GM21825 (cell line): ENCODE measurements around the gene SLC6A19.

Experiments used
- ATAC-seq: cut with Tn5 transposase; IDR thresholded peaks from one replicate; pipeline ENCODE4 v1.9.1; 2021; ENCODE audit warnings: mild to moderate bottlenecking, moderate library complexity; ENCODE audit not compliant: unreplicated experiment

Gene SLC6A19

DNA sequence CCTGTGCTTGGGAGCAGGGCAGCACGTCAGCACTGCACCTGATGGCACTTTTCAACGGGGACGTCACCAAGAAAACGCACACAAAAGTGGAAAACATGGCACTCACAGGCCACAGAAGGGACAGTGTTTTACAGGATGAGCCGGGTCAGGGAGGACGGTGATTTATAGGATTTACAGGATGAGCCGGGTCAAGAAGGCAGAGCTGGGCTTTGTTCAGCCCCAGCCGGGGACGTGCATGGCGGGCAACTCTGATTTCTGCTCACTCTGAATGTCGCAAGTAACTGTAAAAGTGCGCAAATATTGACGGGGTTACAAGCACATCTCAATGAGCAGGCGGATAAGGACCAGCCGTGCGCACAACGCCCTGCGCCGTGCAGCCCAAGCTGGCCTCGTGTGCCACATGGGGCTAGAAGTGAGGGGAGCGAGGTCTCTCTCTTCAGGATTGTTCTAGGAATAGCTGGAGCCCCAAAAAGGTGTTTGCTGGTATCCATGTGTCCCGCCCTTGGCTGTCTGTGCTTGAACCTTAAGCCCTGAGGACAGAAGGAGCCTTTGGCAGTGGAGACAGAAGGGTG, 40.2 kb downstream of the SLC6A19 start:
- ATAC-seq: no peak

DNA sequence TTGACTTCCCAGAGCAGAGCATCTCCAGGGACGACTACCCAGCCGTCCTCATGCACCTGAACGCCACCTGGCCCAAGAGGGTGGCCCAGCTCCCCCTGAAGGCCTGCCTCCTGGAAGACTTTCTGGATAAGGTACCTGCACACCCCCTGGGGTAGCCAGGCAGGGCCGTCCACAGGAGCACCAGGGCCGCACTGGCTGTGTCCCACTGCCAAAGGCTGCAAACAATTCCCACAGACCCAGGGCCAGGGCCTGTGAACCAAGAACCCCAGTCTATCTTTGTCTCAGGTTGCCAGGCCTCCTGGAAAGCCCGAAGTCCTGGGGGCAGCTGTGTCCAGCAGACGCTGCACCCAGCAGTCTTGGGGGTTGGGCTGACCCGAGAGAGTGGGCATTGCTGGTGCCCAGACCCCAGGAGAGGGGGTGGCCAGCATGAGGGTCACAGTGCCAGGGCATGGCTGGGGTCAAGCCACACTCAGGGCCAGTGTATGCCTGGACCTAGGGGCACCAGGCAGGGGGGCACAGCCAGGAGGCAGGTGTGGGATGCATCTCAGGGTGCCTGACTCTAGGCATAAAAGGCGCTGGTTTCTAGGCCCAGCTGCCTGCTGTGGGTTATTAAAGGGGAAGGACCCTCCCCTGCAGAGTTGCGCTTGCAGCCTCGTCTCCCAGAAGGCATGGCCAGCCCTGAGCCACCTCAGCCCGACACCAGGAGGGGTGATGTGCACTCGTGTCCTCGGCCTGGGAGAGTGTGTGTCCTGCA, 41.5 kb downstream of the SLC6A19 start:
- ATAC-seq: no peak

DNA sequence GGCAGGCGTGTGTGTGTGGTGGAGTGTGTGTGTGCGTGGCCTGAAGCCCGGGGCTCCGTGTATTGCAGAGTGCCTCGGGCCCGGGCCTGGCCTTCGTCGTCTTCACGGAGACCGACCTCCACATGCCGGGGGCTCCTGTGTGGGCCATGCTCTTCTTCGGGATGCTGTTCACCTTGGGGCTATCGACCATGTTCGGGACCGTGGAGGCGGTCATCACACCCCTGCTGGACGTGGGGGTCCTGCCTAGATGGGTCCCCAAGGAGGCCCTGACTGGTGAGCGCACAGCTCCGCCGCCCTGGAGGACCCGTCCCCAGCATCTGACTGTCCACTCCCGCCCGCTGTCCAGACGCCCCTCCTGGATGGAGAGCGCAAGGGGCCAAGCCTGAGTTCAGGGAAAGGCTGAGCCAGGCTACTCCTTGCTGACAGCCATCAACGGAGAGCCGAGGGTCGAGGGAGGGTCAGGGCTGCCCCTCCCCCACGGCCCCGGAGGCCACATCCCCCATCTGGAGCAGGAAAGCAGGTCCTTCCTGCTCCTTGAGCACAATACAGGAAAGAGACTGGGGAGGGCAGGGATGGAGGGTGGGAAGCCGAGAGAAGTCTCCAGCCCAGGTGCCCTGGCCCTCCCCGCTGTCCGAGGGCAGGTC, 42.2 kb downstream of the SLC6A19 start:
- no peak for ATAC-seq

DNA sequence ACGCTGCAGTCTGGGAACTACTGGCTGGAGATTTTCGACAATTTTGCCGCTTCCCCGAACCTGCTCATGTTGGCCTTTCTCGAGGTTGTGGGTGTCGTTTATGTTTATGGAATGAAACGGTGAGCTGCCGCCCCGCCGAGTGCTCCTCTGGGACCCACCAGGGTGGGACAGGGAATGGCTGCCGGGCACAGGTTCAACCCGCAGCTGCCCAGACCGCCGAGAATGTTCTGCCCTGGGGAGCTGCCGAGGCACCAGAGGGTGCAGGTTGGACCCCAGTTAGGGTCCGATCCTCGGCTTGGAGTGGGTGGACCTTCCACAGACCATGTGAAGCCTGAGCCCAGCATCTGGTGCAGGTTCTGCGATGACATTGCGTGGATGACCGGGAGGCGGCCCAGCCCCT, 42.9 kb downstream of the SLC6A19 start:
- ATAC-seq: no peak

DNA sequence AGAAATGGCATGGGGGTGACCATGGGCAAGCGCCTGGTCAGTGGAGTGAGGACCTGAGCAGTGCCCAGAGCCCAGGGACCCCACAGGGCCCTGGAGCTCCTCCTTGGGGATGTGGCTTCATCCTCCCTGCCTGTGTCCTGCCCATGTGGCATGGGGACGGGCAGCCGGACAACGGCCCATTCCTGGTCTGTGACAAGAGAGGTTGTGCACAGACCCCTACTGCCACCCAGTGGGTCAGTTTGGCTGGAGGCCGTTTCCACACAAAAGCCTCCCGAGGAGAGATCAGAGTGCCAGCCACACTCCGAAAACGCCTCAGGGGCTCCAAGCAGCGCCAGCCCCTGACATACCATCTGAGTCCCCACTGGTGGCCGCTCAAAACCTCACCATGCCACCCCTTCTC, 43.6 kb downstream of the SLC6A19 start:
- ATAC-seq: no peak

DNA sequence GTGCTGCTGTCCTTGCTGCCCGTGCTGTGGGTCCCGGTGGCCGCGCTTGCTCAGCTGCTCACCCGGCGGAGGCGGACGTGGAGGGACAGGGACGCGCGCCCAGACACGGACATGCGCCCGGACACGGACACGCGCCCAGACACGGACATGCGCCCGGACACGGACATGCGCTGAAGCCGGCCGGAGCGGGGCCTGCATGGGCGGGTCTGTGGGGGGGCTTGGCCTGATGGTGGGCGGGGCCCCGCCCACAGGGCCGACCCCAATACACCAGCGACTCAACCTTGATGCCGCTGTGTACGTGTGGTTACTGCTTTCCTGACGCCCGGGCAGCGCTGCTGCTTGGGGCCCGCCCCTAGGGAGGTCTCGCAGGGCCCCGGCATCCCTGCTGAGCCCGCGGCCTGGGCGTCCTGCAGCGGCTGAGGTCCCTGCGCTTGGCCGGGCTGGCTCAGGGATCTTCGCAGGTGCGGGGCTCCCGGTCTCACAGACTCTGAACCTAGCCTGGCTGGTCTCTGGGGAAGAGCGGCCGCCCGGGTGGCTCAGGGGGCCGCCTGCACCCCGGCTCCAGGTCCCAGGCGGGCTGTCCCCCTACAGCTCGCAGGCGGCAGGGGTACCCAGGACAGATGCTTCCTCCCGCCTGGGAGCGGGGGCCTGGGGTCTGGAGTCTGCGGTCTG, 44.6 kb downstream of the SLC6A19 start:
- no peak for ATAC-seq

DNA sequence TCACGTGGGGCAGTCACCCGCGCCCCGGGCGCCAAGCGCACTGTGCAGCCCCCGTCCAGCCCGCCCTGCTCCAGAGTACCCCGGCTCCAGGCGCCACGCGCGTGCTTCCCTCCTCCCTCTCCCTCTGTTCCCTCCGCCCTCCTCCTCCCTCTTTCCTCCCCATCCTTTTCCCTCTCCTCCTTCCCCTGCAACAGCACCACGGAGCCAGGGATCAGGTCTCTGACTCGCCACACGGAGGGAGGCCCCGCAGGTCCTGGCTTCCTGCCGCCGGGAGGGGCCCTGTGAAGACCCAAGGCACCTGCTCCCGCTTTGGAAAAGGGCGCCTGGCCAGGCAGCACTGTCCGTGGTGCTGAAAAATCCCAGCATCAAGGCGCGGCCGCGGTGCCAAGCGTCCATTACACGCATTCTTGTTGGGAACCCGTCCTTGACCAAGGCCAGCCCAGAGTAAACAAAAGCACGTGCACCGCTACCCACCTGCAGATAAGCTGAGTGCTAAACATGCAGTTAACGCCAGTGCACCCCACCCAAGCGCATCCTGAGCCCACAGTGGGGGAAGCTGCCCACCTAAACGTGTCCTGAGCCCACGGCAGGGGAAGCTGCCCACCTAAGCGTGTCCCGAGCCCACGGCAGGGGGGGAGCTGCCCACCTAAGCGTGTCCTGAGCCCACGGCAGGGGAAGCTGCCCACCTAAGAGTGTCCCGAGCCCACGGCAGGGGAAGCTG, 45.5 kb downstream of the SLC6A19 start:
- ATAC-seq: no peak

DNA sequence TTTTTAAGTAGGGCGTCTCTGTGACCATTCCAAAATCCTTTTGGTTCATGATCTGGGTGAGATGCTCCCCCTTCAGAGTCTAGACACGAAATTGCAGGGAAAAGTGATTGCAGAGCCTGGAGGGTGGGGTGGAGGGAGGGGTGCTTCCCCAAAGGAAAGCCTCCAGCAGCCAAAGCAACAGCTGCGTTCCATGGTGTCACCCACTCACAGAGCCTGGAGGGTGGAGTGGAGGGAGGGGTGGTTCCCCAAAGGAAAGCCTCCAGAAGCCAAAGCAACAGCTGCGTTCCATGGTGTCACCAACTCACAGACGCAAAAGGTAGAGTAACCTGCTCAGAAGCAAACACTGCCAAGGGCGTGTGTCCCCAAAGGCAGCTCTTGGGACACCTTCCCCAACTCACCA, 46.4 kb downstream of the SLC6A19 start:
- no peak for ATAC-seq

DNA sequence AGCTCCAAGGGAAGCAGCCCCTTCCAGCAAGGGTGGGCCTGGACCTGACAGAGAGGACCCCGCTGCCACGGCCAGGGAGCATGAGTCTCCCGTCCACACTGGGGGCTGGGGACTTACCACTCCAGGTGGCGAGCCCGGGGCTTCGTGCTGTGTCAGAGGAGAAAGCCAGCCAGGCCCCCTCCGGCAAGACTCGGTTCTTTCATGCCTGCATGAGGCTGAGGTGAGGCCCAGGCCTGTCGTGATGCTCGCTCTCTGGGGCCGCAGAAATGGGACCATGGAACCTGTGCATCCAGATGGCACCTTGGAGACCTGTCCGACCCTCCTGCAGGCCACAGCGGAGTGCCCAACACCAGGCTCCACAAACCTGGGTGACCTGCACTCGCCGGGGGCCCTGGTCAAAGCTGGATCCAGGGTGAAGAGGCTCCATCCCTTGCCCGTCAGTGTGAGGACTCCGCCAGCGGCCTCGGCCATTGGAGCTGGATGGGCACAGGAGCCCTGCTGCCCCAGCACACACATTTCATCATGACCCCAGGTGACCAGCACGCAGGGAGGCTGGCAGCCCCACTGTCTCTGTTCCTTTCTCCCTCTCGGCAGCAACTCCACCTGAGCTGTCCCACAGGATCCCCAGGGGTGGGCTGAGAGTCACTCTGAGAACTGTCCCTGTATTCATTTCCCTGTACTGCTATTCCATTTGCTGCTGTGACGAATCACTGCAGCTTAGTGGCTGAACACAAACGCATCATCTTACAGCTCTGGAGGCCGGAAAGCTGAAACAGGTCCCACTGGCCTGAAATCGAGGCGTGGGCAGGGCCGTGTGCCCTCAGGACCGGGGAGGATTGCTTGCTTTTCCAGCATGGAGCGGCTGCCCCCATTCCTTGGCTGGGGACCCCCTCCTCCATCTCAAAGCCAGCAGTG, 48.2 kb downstream of the SLC6A19 start:
- ATAC-seq: no peak

DNA sequence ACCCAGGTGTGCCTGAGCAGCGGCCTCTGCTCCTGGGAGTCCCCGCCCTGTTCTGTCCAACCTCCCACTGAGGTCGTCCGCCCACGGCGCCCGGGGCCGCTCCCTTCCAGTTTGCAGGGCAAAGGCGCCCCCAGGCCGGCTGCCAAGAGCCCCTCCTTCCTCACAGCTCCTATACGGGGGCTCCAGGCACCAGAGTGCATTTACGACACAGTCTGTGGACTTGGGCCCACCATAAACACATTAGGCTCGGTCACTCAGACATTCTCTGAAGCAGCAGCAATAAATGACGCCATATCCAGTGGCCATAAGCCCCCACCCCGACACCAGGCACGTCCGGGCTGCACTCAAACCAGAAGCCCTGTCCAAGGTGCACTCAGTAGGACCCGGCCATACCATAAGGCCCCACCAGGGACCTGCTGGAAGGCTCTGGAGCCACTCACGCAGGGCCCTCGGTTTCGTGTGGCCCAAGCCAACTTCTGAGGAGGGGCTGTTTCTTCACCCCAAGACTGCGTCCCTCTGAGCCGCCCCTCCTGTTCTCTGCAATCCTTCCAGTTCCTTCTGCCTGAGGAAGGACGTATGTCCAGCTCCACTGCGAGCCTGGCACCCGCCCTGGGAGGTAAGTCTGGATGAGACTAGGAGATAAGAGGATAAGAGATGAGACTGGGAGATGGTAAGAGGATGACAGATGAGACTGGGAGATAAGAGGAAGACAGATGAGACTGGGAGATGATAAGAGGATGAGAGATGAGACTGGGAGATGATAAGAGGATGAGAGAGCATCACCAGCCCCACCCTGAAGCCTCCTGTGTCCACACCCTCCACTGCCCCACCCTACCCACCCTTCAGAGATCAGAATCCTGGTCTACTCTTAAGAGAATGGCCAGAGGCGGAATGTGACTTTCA, 50.5 kb downstream of the SLC6A19 start:
- no peak for ATAC-seq

DNA sequence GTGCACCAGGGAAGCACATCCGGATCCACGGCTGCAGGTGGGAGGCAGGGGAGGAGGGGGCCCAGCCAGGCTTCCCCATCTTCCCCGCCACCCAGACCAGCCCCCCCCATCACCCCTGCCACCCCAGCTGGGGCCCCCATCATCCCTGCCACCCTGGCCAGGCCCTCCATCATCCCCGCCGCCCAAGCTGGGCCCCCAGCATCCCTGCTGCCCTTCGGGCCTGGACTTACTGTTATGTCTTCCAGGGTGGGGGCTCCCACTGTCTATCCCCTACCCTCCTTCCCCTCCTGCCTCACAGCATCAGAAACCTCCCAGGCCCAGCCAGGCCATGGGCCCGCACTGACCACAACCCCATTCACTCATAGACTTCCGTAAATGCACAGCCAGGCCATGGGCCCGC, 51.3 kb downstream of the SLC6A19 start:
- no peak for ATAC-seq

DNA sequence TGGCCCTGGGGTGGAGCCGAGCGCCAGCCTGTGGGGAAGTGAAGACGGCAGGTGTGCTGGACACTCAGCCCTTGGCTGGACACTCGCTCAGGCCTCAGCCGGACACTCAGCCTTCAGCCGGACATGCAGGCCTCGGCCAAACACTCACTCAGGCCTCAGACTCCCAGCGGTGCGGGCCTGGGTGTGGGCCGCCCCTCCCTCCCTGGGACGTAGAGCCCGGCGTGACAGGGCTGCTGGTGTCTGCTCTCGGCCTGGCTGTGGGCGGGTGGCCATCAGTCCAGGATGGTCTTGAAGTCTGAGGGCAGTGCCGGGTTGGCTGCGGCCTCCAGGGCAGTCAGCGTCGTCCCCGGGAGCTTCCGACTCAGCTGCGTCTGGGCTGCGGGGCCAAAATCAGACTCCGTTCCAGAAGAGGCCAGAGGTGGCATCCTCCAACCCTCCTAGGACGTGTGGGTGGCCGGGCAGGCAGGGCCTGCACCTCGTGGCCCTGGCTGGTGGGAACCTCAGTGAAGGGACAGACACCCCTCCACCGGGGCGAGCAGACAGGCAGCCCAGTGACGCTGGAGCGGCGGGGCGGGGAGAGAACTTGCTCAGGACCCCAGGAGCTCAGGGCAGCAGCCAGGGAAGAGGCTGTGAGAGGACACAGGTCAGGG, 52.2 kb downstream of the SLC6A19 start:
- ATAC-seq: no peak

DNA sequence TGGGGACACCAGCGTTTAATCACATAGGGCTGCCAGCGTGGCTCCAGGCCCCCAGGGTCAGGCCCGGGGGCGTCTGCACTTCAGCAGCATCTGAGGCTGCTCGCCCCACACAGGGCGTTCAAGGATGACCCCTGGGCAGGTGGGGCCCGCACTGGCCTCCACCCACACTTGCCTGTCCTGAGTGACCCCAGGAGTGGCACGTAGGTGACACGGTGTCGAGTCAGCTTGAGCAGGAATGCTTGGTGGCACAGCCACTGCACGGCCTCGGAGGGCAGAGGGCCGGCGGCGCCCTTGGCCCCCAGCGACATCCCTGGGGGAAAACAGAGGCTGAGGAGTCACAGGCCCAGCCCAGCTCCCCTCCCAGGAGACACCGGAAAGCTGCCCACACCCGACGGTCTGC, 52.8 kb downstream of the SLC6A19 start:
- no peak for ATAC-seq

DNA sequence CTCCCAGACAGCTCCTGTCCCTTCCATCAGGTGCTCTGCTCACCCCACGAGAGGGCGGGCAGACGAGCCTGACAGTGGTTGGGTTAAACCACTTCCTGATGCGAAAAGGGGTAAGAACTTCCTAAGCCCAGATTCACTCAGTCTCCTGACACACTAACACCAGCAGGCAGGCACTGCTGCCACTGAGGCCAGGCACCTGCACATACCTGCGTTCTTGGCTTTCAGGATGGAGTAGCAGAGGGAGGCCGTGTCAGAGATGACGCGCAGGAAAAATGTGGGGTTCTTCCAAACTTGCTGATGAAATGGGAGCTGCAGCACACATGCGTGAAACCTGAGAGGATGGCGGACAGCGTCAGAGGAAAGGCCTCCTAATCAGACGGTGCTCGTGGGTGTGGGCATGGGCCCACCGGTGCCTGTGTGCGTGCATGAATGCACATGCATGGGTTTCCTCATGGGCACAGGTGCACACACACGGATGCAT, 53.7 kb downstream of the SLC6A19 start:
- no peak for ATAC-seq

DNA sequence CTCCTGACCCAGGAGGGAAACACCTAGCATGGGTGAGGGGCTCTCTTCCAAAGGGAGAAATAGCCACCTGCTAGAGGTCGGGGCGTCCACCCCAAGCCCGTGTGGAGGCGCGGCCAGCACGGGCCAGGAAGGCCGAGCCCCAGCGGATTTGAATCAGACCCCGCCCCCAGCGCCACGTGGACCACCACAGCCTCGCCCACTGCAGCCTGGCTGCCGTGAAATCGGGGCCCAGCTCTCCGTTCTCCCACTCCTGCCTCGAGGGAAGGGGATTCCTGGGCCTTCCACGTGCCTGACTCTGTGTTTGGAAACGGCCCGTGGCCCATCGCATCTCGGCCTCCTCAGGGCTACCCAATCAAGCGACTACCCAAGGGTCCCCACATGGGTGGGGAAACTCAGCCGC, 55.4 kb downstream of the SLC6A19 start:
- no peak for ATAC-seq

DNA sequence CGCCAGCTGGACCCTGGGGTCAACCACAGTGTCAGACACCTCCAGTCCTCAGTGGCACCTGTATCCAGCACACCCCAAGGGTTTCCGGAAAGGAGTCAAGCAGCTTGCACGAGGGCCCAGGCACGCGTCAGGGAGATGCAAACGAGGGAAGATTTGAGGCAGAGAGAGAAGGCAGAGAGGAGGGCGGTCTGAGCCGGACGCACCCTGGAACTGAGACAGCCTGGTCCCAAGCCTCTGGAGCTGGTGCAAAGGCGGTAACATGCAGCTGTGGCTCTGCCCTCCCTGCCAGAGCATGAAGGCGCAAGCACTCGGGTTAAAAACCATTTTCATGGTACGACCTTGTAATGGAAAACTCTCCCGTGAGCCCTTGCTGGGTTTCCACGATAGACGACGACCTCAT, 56.0 kb downstream of the SLC6A19 start:
- ATAC-seq: no peak

DNA sequence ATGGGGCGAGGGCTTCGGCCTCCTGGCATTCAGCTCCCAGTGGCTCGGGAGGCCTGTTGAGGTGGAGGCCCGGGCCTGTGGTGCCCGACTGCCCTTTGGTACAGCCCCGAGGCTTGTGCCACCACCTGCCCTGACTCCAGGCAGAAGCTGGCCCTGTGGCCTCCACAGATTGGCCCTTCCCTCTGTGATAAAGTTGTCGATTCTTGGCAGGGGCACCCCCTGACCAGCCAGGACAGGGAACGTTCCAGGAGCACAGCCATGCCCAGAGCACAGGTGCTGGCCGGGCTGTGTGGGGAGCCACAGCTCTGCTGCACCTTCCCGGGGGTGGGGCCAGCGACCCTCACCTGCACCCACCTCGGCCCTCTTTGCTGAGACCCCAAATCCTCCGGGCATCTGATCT, 56.4 kb downstream of the SLC6A19 start:
- no peak for ATAC-seq

DNA sequence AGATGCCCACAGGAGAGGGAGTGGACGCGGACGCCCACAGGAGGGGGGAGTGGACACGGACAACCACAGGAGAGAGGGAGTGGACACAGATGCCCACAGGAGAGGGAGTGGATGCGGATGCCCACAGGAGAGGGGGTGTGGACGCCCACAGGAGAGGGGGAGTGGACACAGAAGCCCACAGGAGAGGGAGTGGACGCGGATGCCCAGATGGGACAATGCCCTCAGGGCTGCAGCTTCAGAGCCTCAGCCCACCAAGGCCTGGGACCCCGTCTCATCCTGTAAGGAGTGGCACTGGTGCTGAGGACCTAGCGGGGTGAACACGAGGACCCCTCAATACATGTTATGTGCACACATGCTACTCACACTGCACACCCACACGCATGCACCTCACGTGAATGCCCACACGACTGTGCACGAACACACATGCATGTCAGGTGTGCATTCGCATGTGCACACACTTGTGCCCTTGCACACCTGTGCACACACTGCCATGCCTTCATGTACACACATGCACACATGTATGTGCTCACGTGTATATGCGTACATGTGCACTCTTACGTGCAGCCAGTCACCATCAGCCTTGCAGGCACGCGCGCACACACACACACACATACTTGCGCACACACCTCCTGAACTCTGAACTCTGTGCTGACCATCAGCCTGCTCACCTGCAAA, 58.5 kb downstream of the SLC6A19 start:
- ATAC-seq: no peak
